HFF-Myc (cell line): ENCODE measurements around the gene CDH12.

Experiments
- DNase-seq: peaks from one replicate; pipeline ENCODE4 v3.0.0-alpha.2; 2011; ENCODE audit warnings: low read depth; ENCODE audit errors: extremely low read depth
- H3K4me3 ChIP-seq: replicated peaks from 2 replicates; pipeline ENCODE4 v1.5.1; 2011; ENCODE audit warnings: low read depth, mild to moderate bottlenecking, control low read depth, low read length
- TF ChIP-seq, protein P1 (sequence below): IDR thresholded peaks from 2 replicates; pipeline ENCODE4 v1.5.1; 2012; ENCODE audit warnings: mild to moderate bottlenecking, low read depth, low read length, control low read depth; ENCODE audit errors: missing control alignments

CDH12 gene

DNA sequence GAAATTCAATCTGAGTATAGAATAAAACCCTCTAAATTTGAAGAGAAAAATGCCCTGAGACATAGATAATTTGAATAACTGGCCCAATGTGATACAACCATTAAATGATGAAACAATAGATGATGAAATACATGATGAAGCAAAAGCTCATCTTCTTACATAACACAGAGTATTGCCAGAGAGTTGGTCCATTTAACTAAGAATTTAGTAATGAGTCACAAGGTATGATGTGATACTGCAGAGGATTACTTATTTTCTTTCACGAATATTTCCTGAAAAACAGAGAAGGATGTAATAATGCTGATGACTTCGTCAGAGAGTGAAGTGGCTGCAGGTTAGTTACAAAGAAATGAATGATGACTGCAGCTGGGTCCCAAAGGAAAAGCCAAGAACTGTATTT lies 379.3 kb downstream of the CDH12 start:
- no peak for DNase-seq
- TF ChIP-seq, protein P1, sequence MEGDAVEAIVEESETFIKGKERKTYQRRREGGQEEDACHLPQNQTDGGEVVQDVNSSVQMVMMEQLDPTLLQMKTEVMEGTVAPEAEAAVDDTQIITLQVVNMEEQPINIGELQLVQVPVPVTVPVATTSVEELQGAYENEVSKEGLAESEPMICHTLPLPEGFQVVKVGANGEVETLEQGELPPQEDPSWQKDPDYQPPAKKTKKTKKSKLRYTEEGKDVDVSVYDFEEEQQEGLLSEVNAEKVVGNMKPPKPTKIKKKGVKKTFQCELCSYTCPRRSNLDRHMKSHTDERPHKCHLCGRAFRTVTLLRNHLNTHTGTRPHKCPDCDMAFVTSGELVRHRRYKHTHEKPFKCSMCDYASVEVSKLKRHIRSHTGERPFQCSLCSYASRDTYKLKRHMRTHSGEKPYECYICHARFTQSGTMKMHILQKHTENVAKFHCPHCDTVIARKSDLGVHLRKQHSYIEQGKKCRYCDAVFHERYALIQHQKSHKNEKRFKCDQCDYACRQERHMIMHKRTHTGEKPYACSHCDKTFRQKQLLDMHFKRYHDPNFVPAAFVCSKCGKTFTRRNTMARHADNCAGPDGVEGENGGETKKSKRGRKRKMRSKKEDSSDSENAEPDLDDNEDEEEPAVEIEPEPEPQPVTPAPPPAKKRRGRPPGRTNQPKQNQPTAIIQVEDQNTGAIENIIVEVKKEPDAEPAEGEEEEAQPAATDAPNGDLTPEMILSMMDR, result no peak
- no peak overlapping the region for H3K4me3 ChIP-seq

DNA sequence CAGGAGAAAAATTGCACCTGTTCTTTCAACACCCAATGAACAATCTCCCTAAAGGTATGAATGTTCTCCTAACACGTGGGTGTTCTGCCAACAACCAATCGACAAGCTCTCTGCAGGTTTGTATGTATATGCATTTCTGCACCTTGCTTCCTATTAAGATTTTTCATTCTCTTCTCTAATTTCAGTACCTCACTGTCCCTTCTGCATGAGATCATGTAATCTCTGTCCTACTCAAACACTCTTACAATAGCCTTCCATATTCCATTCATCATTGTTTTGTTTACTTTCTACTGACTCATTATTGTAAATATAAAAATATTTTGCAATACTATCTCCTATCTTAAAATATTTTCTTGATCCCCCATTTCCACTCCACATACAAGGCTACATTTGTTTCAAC lies 382.0 kb downstream of the CDH12 start:
- DNase-seq, result no peak
- H3K4me3 ChIP-seq, result no peak overlapping the region
- TF ChIP-seq, protein P1, result no peak

GRCh38 chr5:22470408-22470807 lies 382.7 kb downstream of the CDH12 start:
- H3K4me3 ChIP-seq, result no peak overlapping the region
- no peak for DNase-seq
- TF ChIP-seq, protein P1, result no peak

DNA sequence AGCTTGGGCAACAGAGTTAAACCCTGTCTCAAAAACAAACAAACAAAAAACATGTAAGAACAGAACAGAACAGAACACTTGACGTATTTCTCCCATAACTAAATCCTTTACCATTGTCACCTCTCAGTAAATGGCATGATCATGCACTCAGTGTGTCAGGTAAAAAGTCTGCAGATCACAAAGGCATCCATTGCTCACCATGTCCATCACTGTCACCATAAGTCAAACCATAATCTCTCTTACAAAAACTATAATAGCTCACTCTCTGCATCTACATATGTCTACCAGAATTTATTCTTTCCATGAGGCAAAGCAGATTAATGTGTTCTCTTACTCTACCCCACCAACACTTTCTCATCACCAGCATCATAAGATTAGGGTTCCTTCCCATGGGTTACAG lies 387.5 kb downstream of the CDH12 start:
- H3K4me3 ChIP-seq, result no peak overlapping the region
- TF ChIP-seq, protein P1, result no peak
- no peak for DNase-seq

- TF ChIP-seq, protein P1, result no peak
- no peak for DNase-seq
- no peak overlapping the region for H3K4me3 ChIP-seq
Measured at GRCh38 chr5:22465177-22465576, 388.0 kb downstream of the CDH12 start.

DNA sequence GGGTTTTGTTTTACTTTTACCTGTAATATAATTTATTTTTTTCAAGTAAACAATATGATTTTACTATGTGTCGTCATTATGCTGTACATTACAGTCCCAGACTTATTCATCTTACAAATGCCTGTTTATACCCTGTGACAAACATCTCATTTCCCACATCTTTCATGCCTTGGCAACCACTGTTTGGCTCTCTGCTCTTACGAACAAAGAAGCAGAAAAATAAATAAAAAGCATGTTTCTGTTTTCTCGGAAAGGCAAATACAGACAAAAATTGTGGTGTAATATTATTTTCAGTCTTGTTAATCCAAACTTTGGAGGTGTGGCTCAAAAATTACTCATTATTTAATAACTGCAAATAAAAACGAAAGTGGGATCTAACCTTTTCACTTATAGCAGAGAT lies 393.0 kb downstream of the CDH12 start:
- H3K4me3 ChIP-seq, result no peak overlapping the region
- no peak for DNase-seq
- TF ChIP-seq, protein P1, result no peak

DNA sequence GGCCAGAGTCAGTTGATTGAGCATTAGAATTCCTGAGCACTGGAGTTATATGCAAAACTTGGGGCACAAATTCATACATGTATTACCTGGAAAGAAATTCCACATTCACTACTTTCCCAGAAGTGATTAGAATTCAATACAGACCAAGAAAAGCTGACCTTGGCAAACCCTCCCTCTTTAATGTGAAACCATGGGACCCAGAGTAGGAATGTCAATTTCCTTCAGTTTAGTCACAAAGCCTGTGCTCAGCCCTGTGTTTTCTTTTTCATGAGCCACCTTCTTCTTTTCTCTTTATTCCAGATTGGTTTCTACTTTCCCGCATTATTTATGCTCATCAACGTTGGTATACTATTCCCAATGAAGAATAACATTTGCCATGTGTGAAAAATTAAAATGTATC lies 420.2 kb downstream of the CDH12 start:
- no peak overlapping the region for H3K4me3 ChIP-seq
- TF ChIP-seq, protein P1, result no peak
- no peak for DNase-seq
